ENCODE measurements around the gene IRF4.

IRF4 gene

GRCh38 chr6:408148-408547, 16.6 kb downstream of the IRF4 start:
- no peaks in the 10 kb centered on the region for H3K27me3 ChIP-seq (ENCODE audit: control insufficient read depth, insufficient read depth, low read length, poor library complexity, severe bottlenecking)
- no peaks in the 10 kb centered on the region for H3K9me3 ChIP-seq (ENCODE audit: control insufficient read depth, low read length)
- no peak overlapping the region for H3K27ac ChIP-seq (ENCODE audit: insufficient read depth, low read depth, low read length, poor library complexity, severe bottlenecking)
- no peaks in the 10 kb centered on the region for H3K36me3 ChIP-seq (ENCODE audit: control insufficient read depth, insufficient read depth, low read length)
- no peaks in the 10 kb centered on the region for H3K4me1 ChIP-seq (ENCODE audit: control insufficient read depth, insufficient read depth, low read length)
- no peak overlapping the region for H3K4me3 ChIP-seq (ENCODE audit: insufficient read depth, low read depth, low read length)
- WGBS, 2 experiments, result 60 to 66% methylated on average over 5 of the region's 5 CpGs

- Histone ChIP-seq H3K27ac (ENCODE audit: insufficient read depth, low read depth, low read length, poor library complexity, severe bottlenecking) (no peak overlapping the region), H3K36me3 (ENCODE audit: control insufficient read depth, insufficient read depth, low read length) (no peaks in the 10 kb centered on the region), H3K4me3 (ENCODE audit: insufficient read depth, low read depth, low read length) (no peak overlapping the region), H3K4me1 (ENCODE audit: control insufficient read depth, insufficient read depth, low read length) (no peaks in the 10 kb centered on the region), H3K27me3 (ENCODE audit: control insufficient read depth, insufficient read depth, low read length, poor library complexity, severe bottlenecking) (no peaks in the 10 kb centered on the region), H3K9me3 (ENCODE audit: control insufficient read depth, low read length) (no peaks in the 10 kb centered on the region)
- 77 to 79% methylated on average over 8 to 9 of the region's 9 CpGs for WGBS, 2 experiments
These were observed 17.1 kb downstream of the IRF4 start for GRCh38 chr6:408599-409102.

- Histone ChIP-seq H3K27me3 (ENCODE audit: control insufficient read depth, insufficient read depth, low read length, poor library complexity, severe bottlenecking) (no peaks in the 10 kb centered on the region), H3K9me3 (ENCODE audit: control insufficient read depth, low read length) (no peaks in the 10 kb centered on the region)
- 88 to 91% methylated on average over 4 of the region's 4 CpGs for WGBS, 2 experiments
These were observed 17.9 kb downstream of the IRF4 start for GRCh38 chr6:409370-409972.

GRCh38 chr6:410555-411395, 19.2 kb downstream of the IRF4 start:
- Histone ChIP-seq H3K36me3 (ENCODE audit: control insufficient read depth, insufficient read depth, low read length) (no peaks in the 10 kb centered on the region), H3K27ac (ENCODE audit: insufficient read depth, low read depth, low read length, poor library complexity, severe bottlenecking) (no peak overlapping the region), H3K27me3 (ENCODE audit: control insufficient read depth, insufficient read depth, low read length, poor library complexity, severe bottlenecking) (no peaks in the 10 kb centered on the region), H3K4me1 (ENCODE audit: control insufficient read depth, insufficient read depth, low read length) (no peaks in the 10 kb centered on the region), H3K9me3 (ENCODE audit: control insufficient read depth, low read length) (no peaks in the 10 kb centered on the region), H3K4me3 (ENCODE audit: insufficient read depth, low read depth, low read length) (no peak overlapping the region)
- WGBS, 2 experiments, result 93 to 96% methylated on average over 15 of the region's 15 CpGs

More at GRCh38 chr6:409370-409972, 17.9 kb downstream of the IRF4 start:
- Histone ChIP-seq H3K36me3 (ENCODE audit: control insufficient read depth, insufficient read depth, low read length) (no peaks in the 10 kb centered on the region), H3K27ac (ENCODE audit: insufficient read depth, low read depth, low read length, poor library complexity, severe bottlenecking) (no peak overlapping the region), H3K4me3 (ENCODE audit: insufficient read depth, low read depth, low read length) (no peak overlapping the region), H3K4me1 (ENCODE audit: control insufficient read depth, insufficient read depth, low read length) (no peaks in the 10 kb centered on the region)

GRCh38 chr6:411402-412145, 20.0 kb downstream of the IRF4 start:
- H3K4me1 ChIP-seq (ENCODE audit: control insufficient read depth, insufficient read depth, low read length), result no peaks in the 10 kb centered on the region
- no peaks in the 10 kb centered on the region for H3K27me3 ChIP-seq (ENCODE audit: control insufficient read depth, insufficient read depth, low read length, poor library complexity, severe bottlenecking)
- WGBS, 2 experiments, result 66 to 72% methylated on average over 10 of the region's 10 CpGs
- H3K4me3 ChIP-seq (ENCODE audit: insufficient read depth, low read depth, low read length), result no peak overlapping the region
- H3K9me3 ChIP-seq (ENCODE audit: control insufficient read depth, low read length), result no peaks in the 10 kb centered on the region
- H3K27ac ChIP-seq (ENCODE audit: insufficient read depth, low read depth, low read length, poor library complexity, severe bottlenecking), result no peak overlapping the region
- no peaks in the 10 kb centered on the region for H3K36me3 ChIP-seq (ENCODE audit: control insufficient read depth, insufficient read depth, low read length)

- WGBS, 2 experiments, result 96% methylated on average over 3 of the region's 3 CpGs
- no peaks in the 10 kb centered on the region for H3K27me3 ChIP-seq (ENCODE audit: control insufficient read depth, insufficient read depth, low read length, poor library complexity, severe bottlenecking)
- H3K9me3 ChIP-seq (ENCODE audit: control insufficient read depth, low read length), result no peaks in the 10 kb centered on the region
- H3K4me3 ChIP-seq (ENCODE audit: insufficient read depth, low read depth, low read length), result no peak overlapping the region
- no peaks in the 10 kb centered on the region for H3K36me3 ChIP-seq (ENCODE audit: control insufficient read depth, insufficient read depth, low read length)
- H3K4me1 ChIP-seq (ENCODE audit: control insufficient read depth, insufficient read depth, low read length), result no peaks in the 10 kb centered on the region
- H3K27ac ChIP-seq (ENCODE audit: insufficient read depth, low read depth, low read length, poor library complexity, severe bottlenecking), result no peak overlapping the region
These were observed 20.8 kb downstream of the IRF4 start for GRCh38 chr6:412146-412886.

GRCh38 chr6:414447-414846, 22.9 kb downstream of the IRF4 start:
- Histone ChIP-seq H3K4me1 (ENCODE audit: control insufficient read depth, insufficient read depth, low read length) (no peaks in the 10 kb centered on the region), H3K36me3 (ENCODE audit: control insufficient read depth, insufficient read depth, low read length) (no peaks in the 10 kb centered on the region), H3K4me3 (ENCODE audit: insufficient read depth, low read depth, low read length) (no peak overlapping the region), H3K27ac (ENCODE audit: insufficient read depth, low read depth, low read length, poor library complexity, severe bottlenecking) (no peak overlapping the region), H3K9me3 (ENCODE audit: control insufficient read depth, low read length) (no peaks in the 10 kb centered on the region), H3K27me3 (ENCODE audit: control insufficient read depth, insufficient read depth, low read length, poor library complexity, severe bottlenecking) (no peaks in the 10 kb centered on the region)

- Histone ChIP-seq H3K4me3 (ENCODE audit: insufficient read depth, low read depth, low read length) (no peak overlapping the region), H3K4me1 (ENCODE audit: control insufficient read depth, insufficient read depth, low read length) (no peaks in the 10 kb centered on the region), H3K36me3 (ENCODE audit: control insufficient read depth, insufficient read depth, low read length) (no peaks in the 10 kb centered on the region), H3K27ac (ENCODE audit: insufficient read depth, low read depth, low read length, poor library complexity, severe bottlenecking) (no peak overlapping the region), H3K9me3 (ENCODE audit: control insufficient read depth, low read length) (no peaks in the 10 kb centered on the region), H3K27me3 (ENCODE audit: control insufficient read depth, insufficient read depth, low read length, poor library complexity, severe bottlenecking) (no peaks in the 10 kb centered on the region)
- 97 to 98% methylated on average over 3 of the region's 3 CpGs for WGBS, 2 experiments
These were observed 23.5 kb downstream of the IRF4 start for GRCh38 chr6:415087-415486.

- no peaks in the 10 kb centered on the region for H3K9me3 ChIP-seq (ENCODE audit: control insufficient read depth, low read length)
- H3K4me3 ChIP-seq (ENCODE audit: insufficient read depth, low read depth, low read length), result no peak overlapping the region
- 86 to 87% methylated on average over 7 of the region's 7 CpGs for WGBS, 2 experiments
- H3K27ac ChIP-seq (ENCODE audit: insufficient read depth, low read depth, low read length, poor library complexity, severe bottlenecking), result no peak overlapping the region
- H3K27me3 ChIP-seq (ENCODE audit: control insufficient read depth, insufficient read depth, low read length, poor library complexity, severe bottlenecking), result no peaks in the 10 kb centered on the region
- H3K4me1 ChIP-seq (ENCODE audit: control insufficient read depth, insufficient read depth, low read length), result no peaks in the 10 kb centered on the region
- H3K36me3 ChIP-seq (ENCODE audit: control insufficient read depth, insufficient read depth, low read length), result no peaks in the 10 kb centered on the region
These were observed 29.7 kb downstream of the IRF4 start for GRCh38 chr6:421211-421610.
